NCI-H2107 treated with DMSO at 0.1 percent for 48 hours (cell line): Measurements from ENCODE around the gene LMTK2.

ENCODE experiments used
- DNase-seq: peaks from one replicate; lab custom pipeline; 2025; ENCODE audit not compliant: unreplicated experiment; lab: John Stamatoyannopoulos, UW

The LMTK2 gene

GRCh38 chr7:98200364-98200763 is 93.7 kb downstream of the LMTK2 start:
- no peak for DNase-seq

GRCh38 chr7:98202367-98203195 is 95.9 kb downstream of the LMTK2 start:
- peak; percentile 12 for DNase-seq

GRCh38 chr7:98203261-98203963 is 96.8 kb downstream of the LMTK2 start:
- DNase-seq = no peak

- no peak for DNase-seq
These were observed 97.4 kb downstream of the LMTK2 start for GRCh38 chr7:98203964-98204605.

GRCh38 chr7:98204670-98205069 is 98.0 kb downstream of the LMTK2 start:
- DNase-seq = no peak

GRCh38 chr7:98205162-98205845 is 98.6 kb downstream of the LMTK2 start:
- no peak for DNase-seq

GRCh38 chr7:98206451-98207330 is 100.0 kb downstream of the LMTK2 start:
- no peak for DNase-seq

GRCh38 chr7:98209166-98209920 is 102.7 kb downstream of the LMTK2 start:
- DNase-seq = no peak

- peak; percentile 19 for DNase-seq
These were observed 104.0 kb downstream of the LMTK2 start for GRCh38 chr7:98210513-98211220.

GRCh38 chr7:98211221-98211675 is 104.6 kb downstream of the LMTK2 start, which contains the start of gene BHLHA15:
BHLHA15 (plus strand) TSS chr7:98211439; CDS start chr7:98212310, 871 bp downstream.
- DNase-seq = no peak

GRCh38 chr7:98211676-98212531 is 105.2 kb downstream of the LMTK2 start:
- no peak for DNase-seq

GRCh38 chr7:98212532-98213041 is 105.9 kb downstream of the LMTK2 start:
- DNase-seq = no peak

GRCh38 chr7:98213296-98213887 is 106.7 kb downstream of the LMTK2 start:
- no peak for DNase-seq

GRCh38 chr7:98213888-98214810 is 107.5 kb downstream of the LMTK2 start:
- DNase-seq = no peak

GRCh38 chr7:98214811-98215321 is 108.2 kb downstream of the LMTK2 start:
- no peak for DNase-seq
